Heart right ventricle (tissue), 16 donors: ENCODE data around the gene NR2C2. TPM values are rescaled to one million over a fixed set of nuclear protein-coding genes. Genes with fewer than 3 reads are reported as not detected.

Source experiments
- ATAC-seq, 8 donors: fragments of 200-7000 bp; cut with Tn5 transposase; one replicate each; pipeline ENCODE4 v1.9.1; 2020; ENCODE audit warnings: mild to moderate bottlenecking in 8 of 8, moderate library complexity in 8 of 8, moderate number of reproducible peaks in 1 of 8
- DNase-seq, 2 donors: peaks; one replicate each; pipeline ENCODE4 v3.0.0-alpha.2; 2020
- H3K27ac ChIP-seq, 10 donors: fragments of 200-600 bp; sonication (generic) in 2 of 10; one replicate each; pipeline versions ENCODE4 v1.5.0 to v1.8.0; 2020 to 2022; ENCODE audit warnings: mild to moderate bottlenecking in 3 of 10
- H3K27me3 ChIP-seq, 7 donors: fragments of 200-600 bp; one replicate each; pipeline ENCODE4 v1.8.0; 2021 to 2022; ENCODE audit warnings: mild to moderate bottlenecking in 2 of 7
- H3K36me3 ChIP-seq, 9 donors: fragments of 200-600 bp; sonication (generic) in 1 of 9; one replicate each; pipeline versions ENCODE4 v1.5.0 to v1.8.0; 2020 to 2022; ENCODE audit warnings: mild to moderate bottlenecking in 2 of 9
- H3K4me1 ChIP-seq, 9 donors: fragments of 200-600 bp; sonication (generic) in 1 of 9; one replicate each; pipeline versions ENCODE4 v1.5.0 to v1.8.0; 2020 to 2022; ENCODE audit warnings: mild to moderate bottlenecking in 4 of 9
- H3K4me3 ChIP-seq, 10 donors: fragments of 200-600 bp; sonication (generic) in 2 of 10; one replicate each; pipeline versions ENCODE4 v1.5.0 to v1.8.0; 2020 to 2022; ENCODE audit warnings: mild to moderate bottlenecking in 7 of 10, moderate library complexity in 2 of 10
- H3K9me3 ChIP-seq, 11 donors: fragments of 200-600 bp in 10 of 11; sonication (generic) in 2 of 11; one replicate each; pipeline versions ENCODE4 v1.5.0 to v1.8.0; 2013 to 2022; ENCODE audit warnings: mild to moderate bottlenecking in 2 of 11, control low read depth in 1 of 11, moderate library complexity in 1 of 11
- CTCF ChIP-seq, 9 donors: fragments of 200-600 bp; sonication (generic) in 2 of 9; IDR thresholded peaks; one replicate each; pipeline versions ENCODE4 v1.5.0 to v1.8.0; 2021 to 2022; ENCODE audit warnings: antibody characterized with exemption in 9 of 9, mild to moderate bottlenecking in 5 of 9, moderate library complexity in 1 of 9
- WGBS, 2 donors: extraction: QIAGEN DNeasy Blood & Tissue Kit; methylation state at CpG; one replicate each; pipeline ENCODE4 v1.1.7; 2013; ENCODE audit warnings: inconsistent platforms in 1 of 2; 5-methylcytosine and 5-hydroxymethylcytosine counted together
- intact Hi-C, 10 donors: fragments of 100-400 bp; cut with DNase I; formaldehyde crosslinking; loops; one replicate each; pipeline versions ENCODE4 v1.11.1 to v1.14.2; 2022
- polyA plus RNA-seq, 2 donors: library from polyadenylated mRNA; stranded (reverse); fragments of 200-250 nt; gene quantifications; one replicate each; pipeline ENCODE4 v1.2.3, GENCODE V29; 2013
- total RNA-seq, 10 donors: library from RNA; stranded (reverse); fragmentation: NEBNext Ultra II Directional in 3 of 10; extraction: Animal tissue kit (Norgen Biotek cat#: 25700) in 3 of 10; gene quantifications; one replicate each; pipeline versions ENCODE4 v1.2.1 to v1.2.4, GENCODE V29; 2021 to 2023
- donor health status: Arrhythmogenic right ventricular cardiomyopathy.
- donor health status: ischemic (EF 13 %, LVEDD 7.1; RV severe dilation, severe dysfunction).
- donor health status: healthy with polysubstance abuse.
- donor health status: DM: no; HTN: yes; CAD: no.
- donor health status: DM: no; HTN: no; CAD: no.
- donor health status: ischemic (EF 25% LVEDD 6.9; RV normal size, moderate dysfunction).
- donor health status: ischemic (EF 25% LVEDD 5.7; RV mildly dilated, moderate dysfunction).
- donor health status: healthy.
- donor health status: DM: yes; HTN: yes; CAD: no.
- donor health status: Ischemic cardiomyopathy.
- donor health status: ischemic (EF 35%, LVEDD 5.7; RV mildly dilated, moderate dysfunction).
- donor health status: nonischemic (EF 11% LVEDD 7.7; RV severe dilation, severe dysfunction).
- donor health status: DM: yes; HTN: yes; CAD: no.
- donor health status: PGD.
- donor health status: ischemic (EF 29% LVEDD 5.4; RV normal size, mild dysfunction).
- donor health status: nonischemic (EF 23%, LVEDD 6.1; RV moderate dilation, normal function).

Gene NR2C2
- total and polyA plus RNA-seq, 12 donors, result 6.5 to 33.8 (median 27.1) TPM

- peaks cover 0 to 100% (median 75%) of the 10 kb centered on the region in 9 donors for H3K36me3 ChIP-seq
Observed at GRCh38 chr3:15086263-15086662, 138.9 kb downstream of the NR2C2 start.

GRCh38 chr3:15086699-15087098 lies 139.3 kb downstream of the NR2C2 start:
- H3K4me3 ChIP-seq, result no peak overlapping the region
- H3K9me3 ChIP-seq, result no peaks in the 10 kb centered on the region
- 90 to 97% methylated on average over 2 of the region's 2 CpGs for WGBS, 2 donors
- intact Hi-C loops, result no loop called here
- H3K4me1 ChIP-seq, result no peaks in the 10 kb centered on the region
- ATAC-seq (no peak), DNase-seq (no peak)
- no peak for TF ChIP-seq CTCF (IDR thresholded peaks at IDR 0.05)
- H3K27ac ChIP-seq, result no peak overlapping the region
- H3K27me3 ChIP-seq, result no peaks in the 10 kb centered on the region
- peaks cover 0 to 100% (median 73%) of the 10 kb centered on the region in 9 donors for H3K36me3 ChIP-seq

More at GRCh38 chr3:15086263-15086662, 138.9 kb downstream of the NR2C2 start:
- Histone ChIP-seq H3K27me3 (no peaks in the 10 kb centered on the region), H3K27ac (no peak overlapping the region), H3K4me3 (no peak overlapping the region), H3K9me3 (no peaks in the 10 kb centered on the region), H3K4me1 (no peaks in the 10 kb centered on the region)
- no peak for DNase-seq
- WGBS, 2 donors, result 97 to 99% methylated on average over 2 of the region's 2 CpGs
- no peak for ATAC-seq
- intact Hi-C loops, result no loop called here
- no peak for TF ChIP-seq CTCF (IDR thresholded peaks at IDR 0.05)

GRCh38 chr3:15089201-15089600 lies 141.8 kb downstream of the NR2C2 start:
- no peak for TF ChIP-seq CTCF (IDR thresholded peaks at IDR 0.05)
- H3K9me3 ChIP-seq, result no peaks in the 10 kb centered on the region
- no peak overlapping the region for H3K4me3 ChIP-seq
- WGBS, 2 donors, result 89 to 97% methylated on average over 1 of the region's 1 CpG
- intact Hi-C loops, result no loop called here
- ATAC-seq (no peak), DNase-seq (no peak)
- H3K27ac ChIP-seq, result no peak overlapping the region
- H3K36me3 ChIP-seq, result peaks cover 0 to 100% (median 51%) of the 10 kb centered on the region in 9 donors
- peaks cover 0 to 4% (median 0%) of the 10 kb centered on the region in 9 donors for H3K4me1 ChIP-seq
- no peaks in the 10 kb centered on the region for H3K27me3 ChIP-seq

GRCh38 chr3:15091575-15091974 lies 144.2 kb downstream of the NR2C2 start:
- 86 to 88% methylated on average over 5 of the region's 5 CpGs for WGBS, 2 donors
- no peak overlapping the region for H3K4me3 ChIP-seq
- peaks cover 0 to 100% (median 45%) of the 10 kb centered on the region in 9 donors for H3K36me3 ChIP-seq
- H3K4me1 ChIP-seq, result peaks cover 0 to 12% (median 0%) of the 10 kb centered on the region in 9 donors
- intact Hi-C loops, result no loop called here
- H3K9me3 ChIP-seq, result no peaks in the 10 kb centered on the region
- H3K27ac ChIP-seq, result no peak overlapping the region
- no peak for DNase-seq
- TF ChIP-seq CTCF (IDR thresholded peaks at IDR 0.05), result no peak
- ATAC-seq, result no peak
- H3K27me3 ChIP-seq, result no peaks in the 10 kb centered on the region
